LHCN-M2 (cell line): ENCODE measurements around the gene ANKRD18B. TPM values are rescaled to one million over a fixed set of nuclear protein-coding genes. Genes with fewer than 3 reads are reported as not detected.
"Not testable (repeated sequence)": the region's sequence is repeated elsewhere in the genome, so short reads cannot be mapped to it uniquely, and the experiment has no call there.

Experiments used
- DNase-seq: peaks from one replicate; pipeline ENCODE4 v3.0.0-alpha.2; 2012; ENCODE audit warnings: low read depth
- total RNA-seq: library from RNA; depleted of rRNA; stranded (reverse); fragments of >200 nt; gene quantifications from 2 replicates; pipeline ENCODE4 v1.2.3, GENCODE V29; 2014; rRNA removed

Gene ANKRD18B
- total RNA-seq, 1 experiment from 2014 or later, result 7.9 TPM

DNA sequence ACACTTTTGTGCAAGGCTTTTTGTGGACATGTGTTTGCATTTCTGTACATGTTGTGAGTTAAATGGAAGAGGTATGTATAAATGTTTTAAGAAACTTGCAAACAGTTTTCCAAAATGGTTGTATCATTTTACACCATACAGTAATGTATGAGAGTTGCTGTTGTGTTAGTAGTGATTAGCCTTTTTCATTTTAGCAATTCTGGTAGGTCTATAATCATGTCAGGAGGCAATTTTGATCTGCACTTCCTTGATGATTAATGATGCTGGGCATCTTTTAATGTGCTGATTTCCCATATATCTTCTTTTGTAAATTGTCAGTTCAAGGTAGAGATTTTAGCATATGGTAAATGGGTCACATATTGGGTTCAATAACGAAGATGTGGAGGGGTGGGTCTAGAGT is 87.3 kb downstream of the ANKRD18B start:
- no peak for DNase-seq

- DNase-seq, result not testable (repeated sequence)
These were observed 88.4 kb downstream of the ANKRD18B start for GRCh38 chr9:33612410-33612809.

DNA sequence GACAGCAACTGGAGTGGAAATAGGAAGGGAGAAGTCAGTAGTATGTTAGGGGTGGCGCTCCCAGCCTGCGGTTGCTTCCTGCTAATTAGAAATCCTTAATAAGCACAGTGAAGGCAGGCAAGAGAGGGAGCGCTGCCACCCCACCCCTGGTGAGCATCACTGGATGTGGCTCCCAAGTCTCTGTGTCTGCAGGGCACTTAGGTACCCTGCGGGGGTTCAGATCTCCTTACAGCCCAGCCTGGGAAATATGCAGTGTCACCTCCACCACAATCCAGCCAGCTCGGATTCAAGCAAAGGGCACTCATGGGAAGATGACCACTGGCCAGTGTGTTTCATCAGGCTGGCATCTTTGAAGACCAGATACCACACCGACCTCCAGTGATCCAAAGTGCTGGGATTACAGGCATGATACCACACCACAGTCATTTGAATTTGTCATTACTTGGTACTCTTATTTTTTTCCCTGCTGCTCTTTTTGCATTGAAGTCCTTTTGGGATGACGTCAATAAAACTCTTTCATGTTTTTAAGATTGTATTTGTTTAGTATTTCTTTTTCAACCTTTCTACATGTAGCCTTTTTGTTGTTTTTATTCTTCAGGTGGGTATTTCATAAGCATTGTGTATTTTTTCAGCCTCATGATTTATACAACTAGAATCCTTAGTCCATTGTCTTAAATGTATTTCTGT is 90.1 kb downstream of the ANKRD18B start:
- no peak for DNase-seq

GRCh38 chr9:33618370-33618769 is 94.3 kb downstream of the ANKRD18B start:
- DNase-seq, result not testable (repeated sequence)

DNA sequence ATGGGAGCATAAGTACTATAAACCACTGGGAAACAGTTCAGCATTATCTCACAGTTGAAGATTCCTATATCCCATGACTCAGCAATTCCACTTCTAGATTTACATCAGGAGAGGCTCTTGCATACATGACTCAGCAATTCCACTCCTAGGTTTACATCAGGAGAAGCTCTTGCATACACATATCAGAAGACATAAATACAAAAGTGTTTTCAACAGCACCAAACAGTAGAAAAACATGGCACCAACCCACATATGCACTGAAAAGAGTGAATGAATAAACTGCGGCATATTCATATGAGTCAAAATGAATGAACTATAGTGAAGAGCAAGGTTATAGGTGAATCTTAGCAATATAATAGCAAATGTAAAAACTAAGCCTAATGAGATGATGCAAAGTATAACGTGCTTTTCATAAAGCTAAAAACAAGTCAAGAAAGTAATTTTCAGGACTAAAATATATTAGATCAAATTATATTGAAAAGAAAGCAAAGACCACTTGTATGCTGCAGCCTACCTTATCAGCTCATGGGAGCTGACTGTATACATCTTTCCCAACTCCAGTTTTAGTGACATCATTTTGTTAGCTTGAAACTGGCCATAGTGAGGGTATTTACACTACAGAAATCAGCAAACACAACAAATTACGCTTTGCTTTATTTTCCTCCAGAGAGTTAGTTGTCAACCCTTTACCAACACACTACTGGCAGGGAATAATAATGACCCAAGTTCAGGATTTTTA is 95.8 kb downstream of the ANKRD18B start:
- peak; percentile 74 for DNase-seq

GRCh38 chr9:33620738-33621439 is 96.8 kb downstream of the ANKRD18B start:
- DNase-seq, result peak; percentile 67

Other genes with a start within 250 kb of the ANKRD18B start
- gene NFX1, start 233.7 kb upstream of the ANKRD18B start, total RNA-seq, result 20.2 and 23.4 TPM in 2 replicates
- not detected in 2 replicates for gene AQP7, start 121.7 kb upstream of the ANKRD18B start, total RNA-seq
- gene AQP3, start 76.7 kb upstream of the ANKRD18B start, total RNA-seq, result 16.4 and 40.1 TPM in 2 replicates
- gene NOL6, start 50.3 kb upstream of the ANKRD18B start, total RNA-seq, result 34.8 and 35.7 TPM in 2 replicates